ENCODE data around the gene LORICRIN. TPM values are rescaled to one million over a fixed set of nuclear protein-coding genes. Genes with fewer than 3 reads are reported as not detected.

Gene LORICRIN
- total RNA-seq, 2 donors from 2014 or later, result not detected

DNA sequence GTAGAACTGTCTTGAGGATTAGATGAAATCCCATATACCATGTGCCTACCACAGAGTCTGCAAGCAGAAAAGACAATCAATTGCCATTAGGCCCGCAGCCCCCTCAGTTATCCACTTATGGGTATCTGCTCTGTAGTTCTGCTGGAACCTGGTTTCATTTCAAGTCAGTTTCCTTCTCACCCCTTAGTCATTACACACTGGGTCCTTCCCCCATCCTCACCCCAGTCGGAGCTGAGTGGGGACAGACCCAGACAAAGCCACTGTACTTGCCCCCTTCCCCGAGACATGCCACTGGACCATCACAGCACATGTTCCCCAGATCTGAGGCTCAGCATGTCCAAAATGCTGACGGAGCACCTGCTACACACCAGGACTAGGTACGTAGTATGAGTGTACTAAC lies 32.0 kb downstream of the LORICRIN start:
- Histone ChIP-seq H3K4me1 (ENCODE audit: control insufficient read depth, insufficient read depth, low read length) (no peaks in the 10 kb centered on the region), H3K4me3 (ENCODE audit: low read length) (no peak overlapping the region), H3K9ac (ENCODE audit: extremely low read depth, low read length, poor library complexity, severe bottlenecking) (no peak overlapping the region), H3K27ac (ENCODE audit: low read depth, low read length) (no peak overlapping the region), H3K36me3 (ENCODE audit: control insufficient read depth, insufficient read depth, low read length) (no peaks in the 10 kb centered on the region), H3K9me3 (ENCODE audit: control insufficient read depth, low read length) (no peaks in the 10 kb centered on the region), H3K27me3 (ENCODE audit: control insufficient read depth, insufficient read depth, low read length, poor library complexity, severe bottlenecking) (no peaks in the 10 kb centered on the region)
- no peak for DNase-seq
- 87 to 100% methylated on average over 1 to 5 of the region's 5 CpGs for WGBS, 2 experiments (ENCODE audit: insufficient coverage in 1 of 2, insufficient read length in 1 of 2)
- no peaks in the 10 kb centered on the region for H3K4me1 Mint-ChIP-seq
- TF ChIP-seq, protein P1, sequence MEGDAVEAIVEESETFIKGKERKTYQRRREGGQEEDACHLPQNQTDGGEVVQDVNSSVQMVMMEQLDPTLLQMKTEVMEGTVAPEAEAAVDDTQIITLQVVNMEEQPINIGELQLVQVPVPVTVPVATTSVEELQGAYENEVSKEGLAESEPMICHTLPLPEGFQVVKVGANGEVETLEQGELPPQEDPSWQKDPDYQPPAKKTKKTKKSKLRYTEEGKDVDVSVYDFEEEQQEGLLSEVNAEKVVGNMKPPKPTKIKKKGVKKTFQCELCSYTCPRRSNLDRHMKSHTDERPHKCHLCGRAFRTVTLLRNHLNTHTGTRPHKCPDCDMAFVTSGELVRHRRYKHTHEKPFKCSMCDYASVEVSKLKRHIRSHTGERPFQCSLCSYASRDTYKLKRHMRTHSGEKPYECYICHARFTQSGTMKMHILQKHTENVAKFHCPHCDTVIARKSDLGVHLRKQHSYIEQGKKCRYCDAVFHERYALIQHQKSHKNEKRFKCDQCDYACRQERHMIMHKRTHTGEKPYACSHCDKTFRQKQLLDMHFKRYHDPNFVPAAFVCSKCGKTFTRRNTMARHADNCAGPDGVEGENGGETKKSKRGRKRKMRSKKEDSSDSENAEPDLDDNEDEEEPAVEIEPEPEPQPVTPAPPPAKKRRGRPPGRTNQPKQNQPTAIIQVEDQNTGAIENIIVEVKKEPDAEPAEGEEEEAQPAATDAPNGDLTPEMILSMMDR (conservative IDR thresholded peaks at IDR 0.05), result no peak
- no peak overlapping the region for H3K27ac Mint-ChIP-seq
- H3K27me3 Mint-ChIP-seq (ENCODE audit: insufficient read depth), result peaks cover 7% of the 10 kb centered on the region
- no peak overlapping the region for H3K4me3 Mint-ChIP-seq
- H3K36me3 Mint-ChIP-seq (ENCODE audit: low read depth), result no peaks in the 10 kb centered on the region
- H3K9me3 Mint-ChIP-seq, result no peaks in the 10 kb centered on the region

DNA sequence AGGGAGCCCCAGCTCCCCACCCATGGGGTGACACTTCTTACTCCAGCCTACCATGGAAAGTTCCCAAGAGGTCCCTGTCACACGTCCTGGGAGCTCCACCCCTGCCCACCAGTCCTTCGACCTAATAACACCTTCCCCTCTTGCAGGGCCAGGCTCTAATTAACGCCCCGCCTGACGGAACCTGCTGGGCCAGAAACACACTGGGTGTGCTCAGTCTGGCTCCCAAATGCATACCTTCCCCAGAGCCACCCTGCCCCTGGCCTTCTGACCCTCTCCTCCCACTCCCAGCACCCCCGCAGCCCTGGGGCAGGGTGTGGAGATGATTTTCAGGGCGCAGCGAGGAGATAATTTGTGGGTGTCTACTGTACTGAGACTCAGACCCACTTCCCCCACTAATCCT lies 32.7 kb downstream of the LORICRIN start:
- Histone ChIP-seq H3K36me3 (ENCODE audit: control insufficient read depth, insufficient read depth, low read length) (no peaks in the 10 kb centered on the region), H3K27me3 (ENCODE audit: control insufficient read depth, insufficient read depth, low read length, poor library complexity, severe bottlenecking) (no peaks in the 10 kb centered on the region), H3K9me3 (ENCODE audit: control insufficient read depth, low read length) (no peaks in the 10 kb centered on the region), H3K27ac (ENCODE audit: low read depth, low read length) (no peak overlapping the region), H3K4me1 (ENCODE audit: control insufficient read depth, insufficient read depth, low read length) (no peaks in the 10 kb centered on the region), H3K4me3 (ENCODE audit: low read length) (no peak overlapping the region), H3K9ac (ENCODE audit: extremely low read depth, low read length, poor library complexity, severe bottlenecking) (no peak overlapping the region)
- no peaks in the 10 kb centered on the region for H3K36me3 Mint-ChIP-seq (ENCODE audit: low read depth)
- TF ChIP-seq, protein P1 (conservative IDR thresholded peaks at IDR 0.05), result no peak
- no peaks in the 10 kb centered on the region for H3K9me3 Mint-ChIP-seq
- H3K4me3 Mint-ChIP-seq, result no peak overlapping the region
- 75 to 87% methylated on average over 2 to 6 of the region's 8 CpGs for WGBS, 2 experiments (ENCODE audit: insufficient coverage in 1 of 2, insufficient read length in 1 of 2)
- peaks cover 7% of the 10 kb centered on the region for H3K27me3 Mint-ChIP-seq (ENCODE audit: insufficient read depth)
- no peaks in the 10 kb centered on the region for H3K4me1 Mint-ChIP-seq
- DNase-seq, result no peak
- H3K27ac Mint-ChIP-seq, result no peak overlapping the region

DNA sequence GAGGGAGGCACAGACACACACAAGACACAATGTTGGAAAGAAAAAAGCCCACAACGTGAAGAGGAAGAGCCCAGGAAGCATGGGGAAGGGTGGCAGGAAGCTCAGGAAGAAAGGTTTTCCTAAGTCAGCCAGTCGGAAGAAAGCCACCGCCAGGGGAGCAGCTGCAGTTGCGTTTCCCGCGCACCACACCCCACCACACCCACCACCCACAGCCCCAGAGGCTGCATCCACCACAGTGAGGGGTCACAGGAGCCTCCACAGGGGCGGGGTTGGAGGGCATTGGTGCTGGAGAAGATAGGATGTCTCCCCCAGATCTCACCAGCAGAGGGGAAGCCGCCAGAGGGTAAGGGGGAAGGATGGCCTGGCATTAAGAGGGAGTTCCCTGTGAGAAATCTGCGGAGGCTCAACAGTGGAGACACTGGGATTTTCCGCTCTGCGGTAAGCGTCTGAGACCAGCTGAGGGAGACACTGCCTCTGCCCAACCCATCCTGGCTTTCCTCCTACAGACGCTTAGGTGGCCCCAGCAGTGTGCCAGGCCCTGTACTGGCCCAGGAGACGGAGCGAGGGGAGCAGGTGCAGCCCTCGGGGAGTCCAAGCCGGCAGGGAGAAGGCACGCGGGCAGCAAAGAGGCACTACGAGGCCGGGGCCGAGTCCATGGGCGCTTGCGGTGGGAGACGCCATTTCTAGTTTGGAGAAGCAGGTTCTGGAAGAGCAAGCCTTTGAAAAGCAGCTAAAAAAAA lies 33.4 kb downstream of the LORICRIN start:
- Mint-ChIP-seq H3K9me3 (no peaks in the 10 kb centered on the region), H3K27ac (no peak overlapping the region), H3K36me3 (ENCODE audit: low read depth) (no peaks in the 10 kb centered on the region), H3K4me1 (no peaks in the 10 kb centered on the region), H3K4me3 (no peak overlapping the region), H3K27me3 (ENCODE audit: insufficient read depth) (peaks cover 9% of the 10 kb centered on the region)
- no peak overlapping the region for H3K27ac ChIP-seq (ENCODE audit: low read depth, low read length)
- H3K4me1 ChIP-seq (ENCODE audit: control insufficient read depth, insufficient read depth, low read length), result no peaks in the 10 kb centered on the region
- H3K36me3 ChIP-seq (ENCODE audit: control insufficient read depth, insufficient read depth, low read length), result no peaks in the 10 kb centered on the region
- DNase-seq, result peak; percentile 57
- no peaks in the 10 kb centered on the region for H3K27me3 ChIP-seq (ENCODE audit: control insufficient read depth, insufficient read depth, low read length, poor library complexity, severe bottlenecking)
- whole genome bisulfite sequencing, 2 experiments (ENCODE audit: insufficient coverage in 1 of 2, insufficient read length in 1 of 2), result 79 to 91% methylated on average over 16 to 25 of the region's 25 CpGs
- TF ChIP-seq, protein P1 (conservative IDR thresholded peaks at IDR 0.05), result peak; percentile 53
- no peak overlapping the region for H3K9ac ChIP-seq (ENCODE audit: extremely low read depth, low read length, poor library complexity, severe bottlenecking)
- no peaks in the 10 kb centered on the region for H3K9me3 ChIP-seq (ENCODE audit: control insufficient read depth, low read length)
- H3K4me3 ChIP-seq (ENCODE audit: low read length), result no peak overlapping the region
